Neuronal stem cell (in vitro differentiated cells): ENCODE measurements around the gene LAMB4.

ENCODE experiments used
- DNase-seq: peaks from one replicate; pipeline ENCODE4 v3.0.0-alpha.2; 2013; ENCODE audit warnings: low spot score
- H2AFZ ChIP-seq: one replicate; pipeline ENCODE4 v1.6.1; 2013; ENCODE audit warnings: mild to moderate bottlenecking, low read length, inconsistent platforms
- H2AK5ac ChIP-seq: 2 replicates; pipeline ENCODE4 v1.6.1; 2013; ENCODE audit warnings: low read depth, mild to moderate bottlenecking, inconsistent platforms, low read length, moderate library complexity, mixed read lengths
- H2BK120ac ChIP-seq: 2 replicates; pipeline ENCODE4 v1.6.1; 2013; ENCODE audit warnings: low read depth, mild to moderate bottlenecking, inconsistent platforms, low read length, moderate library complexity, mixed read lengths
- H2BK12ac ChIP-seq: one replicate; pipeline ENCODE4 v1.6.1; 2013; ENCODE audit warnings: low read length, inconsistent platforms
- H2BK15ac ChIP-seq: 2 replicates; pipeline ENCODE4 v1.6.1; 2013; ENCODE audit warnings: mild to moderate bottlenecking, low read length, inconsistent platforms, mixed read lengths
- H2BK5ac ChIP-seq: one replicate; pipeline ENCODE4 v1.6.1; 2013; ENCODE audit warnings: inconsistent platforms, mild to moderate bottlenecking, low read length, moderate library complexity
- H3K14ac ChIP-seq: one replicate; pipeline ENCODE4 v1.6.1; 2013; ENCODE audit warnings: low read length, inconsistent platforms
- H3K18ac ChIP-seq: 2 replicates; pipeline ENCODE4 v1.6.1; 2013; ENCODE audit warnings: low read length, inconsistent platforms
- H3K23ac ChIP-seq: 2 replicates; pipeline ENCODE4 v1.6.1; 2013; ENCODE audit warnings: low read depth, mild to moderate bottlenecking, mixed read lengths, low read length, inconsistent platforms; ENCODE audit not compliant: poor library complexity
- H3K27ac ChIP-seq: replicated peaks from 3 replicates; pipeline ENCODE4 v1.5.1; 2013; ENCODE audit warnings: low read length, inconsistent platforms
- H3K27me3 ChIP-seq, 3 experiments: 2 replicates each; pipeline ENCODE4 v1.6.1; 2013; ENCODE audit warnings: low read length in 3 of 3, mild to moderate bottlenecking in 2 of 3, inconsistent platforms in 1 of 3, low read depth in 1 of 3, mixed read lengths in 1 of 3, moderate library complexity in 1 of 3; ENCODE audit not compliant: control insufficient read depth in 3 of 3, insufficient read depth in 3 of 3
- H3K36me3 ChIP-seq, 2 donors: replicated peaks in 1 of 2; 2 replicates each; pipeline ENCODE4 v1.6.1; 2013; ENCODE audit warnings: low read length in 2 of 2; ENCODE audit not compliant: control insufficient read depth in 2 of 2, insufficient read depth in 2 of 2
- H3K4ac ChIP-seq: 2 replicates; pipeline ENCODE4 v1.6.1; 2013; ENCODE audit warnings: inconsistent platforms, mild to moderate bottlenecking, low read length, moderate library complexity
- H3K4me1 ChIP-seq, 2 donors: 1 replicate in 1 of 2; 2 replicates in 1 of 2; pipeline ENCODE4 v1.6.1; 2013; ENCODE audit warnings: low read length in 2 of 2, low read depth in 1 of 2; ENCODE audit not compliant: control insufficient read depth in 2 of 2, insufficient read depth in 1 of 2
- H3K4me2 ChIP-seq: one replicate; pipeline ENCODE4 v1.6.1; 2013; ENCODE audit warnings: mild to moderate bottlenecking, low read length, inconsistent platforms; ENCODE audit not compliant: insufficient read depth, poor library complexity, severe bottlenecking
- H3K4me3 ChIP-seq, 2 donors: 2 replicates each; pipeline ENCODE4 v1.5.1; 2013; ENCODE audit warnings: low read length in 2 of 2, mild to moderate bottlenecking in 2 of 2, inconsistent platforms in 1 of 2, moderate library complexity in 1 of 2
- H3K79me1 ChIP-seq: one replicate; pipeline ENCODE4 v1.6.1; 2013; ENCODE audit warnings: low read depth, mild to moderate bottlenecking, inconsistent platforms, low read length, moderate library complexity
- H3K9ac ChIP-seq: one replicate; pipeline ENCODE4 v1.6.1; 2013; ENCODE audit warnings: mild to moderate bottlenecking, low read depth, low read length, inconsistent platforms; ENCODE audit not compliant: poor library complexity
- H3K9me3 ChIP-seq, 2 donors: replicated peaks in 1 of 2; 2 replicates each; pipeline versions ENCODE3 to v1.6.1; 2013; ENCODE audit warnings: low read length in 2 of 2, mild to moderate bottlenecking in 2 of 2, inconsistent platforms in 1 of 2, low read depth in 1 of 2, mixed read lengths in 1 of 2, moderate library complexity in 1 of 2; ENCODE audit not compliant: control insufficient read depth in 2 of 2, insufficient read depth in 1 of 2
- H4K8ac ChIP-seq: one replicate; pipeline ENCODE4 v1.6.1; 2013; ENCODE audit warnings: low read depth, mild to moderate bottlenecking, inconsistent platforms, low read length, moderate library complexity
- H4K91ac ChIP-seq: one replicate; pipeline ENCODE4 v1.6.1; 2013; ENCODE audit warnings: low read length, low read depth, mild to moderate bottlenecking, inconsistent platforms; ENCODE audit not compliant: poor library complexity
- WGBS, 2 donors: extraction: QIAGEN DNeasy Blood & Tissue Kit; methylation state at CpG; one replicate each; pipeline ENCODE4 v1.1.7; 2013; ENCODE audit warnings: missing lambda C conversion rate in 2 of 2, mixed read lengths in 1 of 2; ENCODE audit not compliant: insufficient read length in 2 of 2, insufficient replicate concordance in 1 of 2; ENCODE audit errors: extremely low coverage in 2 of 2; 5-methylcytosine and 5-hydroxymethylcytosine counted together

The LAMB4 gene

DNA sequence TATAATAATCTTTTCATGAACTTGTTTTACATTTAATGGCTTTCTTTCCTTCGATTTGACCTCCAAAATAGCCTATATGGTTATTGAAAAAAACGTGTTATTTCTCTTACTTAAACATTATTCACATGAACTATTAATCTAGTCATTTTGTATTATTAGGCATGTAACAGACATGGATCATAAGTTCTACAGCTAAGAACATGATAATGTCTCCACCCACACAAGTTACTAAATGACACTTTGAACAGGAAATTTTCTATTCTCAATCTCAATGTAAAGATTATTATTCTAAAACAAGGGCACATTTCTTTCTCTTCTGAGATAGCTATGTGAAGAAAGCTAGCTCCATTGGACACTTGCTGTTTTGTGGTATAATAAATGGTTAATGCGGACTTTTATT is 10.0 kb downstream of the LAMB4 start:
- WGBS, 2 donors: no CpG with 5 or more reads among the region's 3 CpGs
- H3K79me1 ChIP-seq: no peaks in the 10 kb centered on the region
- no peak overlapping the region for H3K4me3 ChIP-seq
- H3K36me3 ChIP-seq: no peaks in the 10 kb centered on the region
- no peak overlapping the region for H3K4me2 ChIP-seq
- no peak overlapping the region for H3K23ac ChIP-seq
- H4K91ac ChIP-seq: no peak overlapping the region
- no peak overlapping the region for H3K14ac ChIP-seq
- no peak overlapping the region for H2AFZ ChIP-seq
- no peak overlapping the region for H4K8ac ChIP-seq
- H2BK15ac ChIP-seq: no peak overlapping the region
- no peak for DNase-seq
- no peak overlapping the region for H3K4ac ChIP-seq
- H2BK12ac ChIP-seq: no peak overlapping the region
- H3K27me3 ChIP-seq: peaks cover 0 to 3% (median 0%) of the 10 kb centered on the region in 3 experiments
- H3K4me1 ChIP-seq: no peaks in the 10 kb centered on the region
- no peak overlapping the region for H2BK5ac ChIP-seq
- no peak overlapping the region for H2BK120ac ChIP-seq
- no peaks in the 10 kb centered on the region for H3K9me3 ChIP-seq
- no peak overlapping the region for H3K9ac ChIP-seq
- no peak overlapping the region for H2AK5ac ChIP-seq
- H3K18ac ChIP-seq: no peak overlapping the region
- no peak overlapping the region for H3K27ac ChIP-seq

DNA sequence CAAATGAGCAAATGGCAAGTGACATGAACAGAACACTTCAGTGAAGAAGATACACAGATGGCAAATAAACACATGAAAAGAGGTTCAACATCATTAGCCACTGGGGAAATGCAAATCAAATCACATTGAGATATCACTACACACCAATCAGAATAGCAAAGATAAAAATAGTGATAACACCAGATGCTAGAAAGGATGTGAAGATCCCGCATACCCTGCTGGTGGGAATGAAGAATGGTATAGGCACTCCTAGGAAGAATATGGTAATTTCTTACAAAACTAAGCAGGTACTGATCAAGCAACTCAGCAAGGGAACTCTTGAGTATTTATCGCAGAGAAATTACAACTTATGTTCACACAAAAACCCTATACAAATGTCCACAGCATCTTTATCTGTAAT is 11.2 kb downstream of the LAMB4 start:
- Histone ChIP-seq H3K27me3 (no peaks in the 10 kb centered on the region), H3K4me1 (no peaks in the 10 kb centered on the region)

DNA sequence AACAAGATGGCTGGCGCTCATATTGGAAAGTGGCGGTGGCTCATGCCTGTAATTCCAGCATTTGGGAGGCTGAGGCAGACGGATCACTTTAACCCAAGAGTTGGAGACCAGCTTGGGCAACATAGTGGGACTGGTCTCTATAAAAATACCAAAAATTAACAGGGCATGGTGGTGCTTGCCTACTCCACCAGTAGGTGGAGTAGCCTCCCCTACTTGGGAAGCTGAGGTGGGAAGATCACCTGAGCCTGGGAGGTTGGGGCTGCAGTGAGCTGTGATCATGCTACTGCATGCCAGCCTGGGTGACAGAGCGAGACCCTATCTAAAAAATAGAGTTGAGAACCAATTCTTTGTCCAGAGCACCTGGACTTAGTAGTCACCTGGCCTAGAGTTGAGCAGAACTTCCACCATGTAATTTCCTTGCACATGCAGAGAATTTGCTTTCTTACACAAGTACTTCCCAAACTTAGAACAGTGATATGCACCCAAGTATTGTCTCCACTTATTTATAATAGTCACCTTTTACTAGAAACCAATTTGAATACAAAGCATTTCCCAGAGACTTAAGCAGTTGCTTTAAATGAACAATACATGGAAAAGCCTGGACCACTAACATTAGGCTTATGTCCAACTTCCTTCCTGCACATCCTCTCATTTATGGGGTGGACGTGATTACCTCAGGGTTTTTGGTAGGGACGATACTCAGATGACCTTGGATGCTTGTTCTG is 15.9 kb downstream of the LAMB4 start:
- Histone ChIP-seq H3K36me3 (no peaks in the 10 kb centered on the region), H3K23ac (no peak overlapping the region), H2AK5ac (no peak overlapping the region), H3K4me3 (no peak overlapping the region), H3K4me1 (no peaks in the 10 kb centered on the region), H2BK15ac (no peak overlapping the region), H2BK5ac (no peak overlapping the region), H3K9me3 (no peaks in the 10 kb centered on the region), H4K8ac (no peak overlapping the region), H2BK12ac (no peak overlapping the region), H3K27me3 (no peaks in the 10 kb centered on the region), H3K4me2 (no peak overlapping the region), H3K9ac (no peak overlapping the region), H3K79me1 (no peaks in the 10 kb centered on the region), H3K14ac (no peak overlapping the region), H3K27ac (no peak overlapping the region), H2AFZ (no peak overlapping the region), H2BK120ac (no peak overlapping the region), H3K18ac (no peak overlapping the region), H4K91ac (no peak overlapping the region), H3K4ac (no peak overlapping the region)
- peak; percentile 15 for DNase-seq
- WGBS, 2 donors: no CpG with 5 or more reads among the region's 6 CpGs

More for the DNA sequence above, 11.2 kb downstream of the LAMB4 start:
- no peak overlapping the region for H2AFZ ChIP-seq
- no peaks in the 10 kb centered on the region for H3K79me1 ChIP-seq
- no peak overlapping the region for H3K4me3 ChIP-seq
- H3K18ac ChIP-seq: no peak overlapping the region
- H3K23ac ChIP-seq: no peak overlapping the region
- no peak overlapping the region for H2BK120ac ChIP-seq
- no peaks in the 10 kb centered on the region for H3K9me3 ChIP-seq
- no peak overlapping the region for H2BK12ac ChIP-seq
- H3K27ac ChIP-seq: no peak overlapping the region
- no CpG with 5 or more reads among the region's 2 CpGs for WGBS, 2 donors
- H3K4me2 ChIP-seq: no peak overlapping the region
- no peak overlapping the region for H4K8ac ChIP-seq
- no peak overlapping the region for H2BK15ac ChIP-seq
- no peak for DNase-seq
- no peak overlapping the region for H3K14ac ChIP-seq
- H3K9ac ChIP-seq: no peak overlapping the region
- no peak overlapping the region for H4K91ac ChIP-seq
- H3K4ac ChIP-seq: no peak overlapping the region
- H2BK5ac ChIP-seq: no peak overlapping the region
- H3K36me3 ChIP-seq: no peaks in the 10 kb centered on the region
- H2AK5ac ChIP-seq: no peak overlapping the region

DNA sequence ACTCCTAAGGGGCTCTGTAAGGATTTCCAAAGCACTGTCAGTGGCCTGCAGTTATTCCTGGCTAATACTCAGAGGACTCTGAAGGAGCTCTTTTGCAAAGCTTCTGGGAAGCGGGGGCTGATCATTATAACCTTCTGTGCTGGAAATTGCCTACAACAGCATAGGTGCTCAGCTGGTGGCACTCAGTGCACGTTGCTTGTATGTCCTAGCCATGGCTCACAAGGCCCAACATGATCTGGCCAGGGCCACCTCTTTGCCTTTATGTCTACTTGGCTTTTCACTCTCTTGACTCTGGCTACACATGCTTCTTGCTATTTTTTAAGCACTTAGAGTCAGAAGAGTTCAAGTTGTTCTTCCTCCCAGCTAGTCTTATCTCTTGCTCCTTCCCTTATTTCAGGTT is 17.5 kb downstream of the LAMB4 start:
- Histone ChIP-seq H2AFZ (no peak overlapping the region), H2AK5ac (no peak overlapping the region), H2BK12ac (no peak overlapping the region), H3K4ac (no peak overlapping the region), H3K9ac (no peak overlapping the region), H3K79me1 (no peaks in the 10 kb centered on the region), H3K4me1 (no peaks in the 10 kb centered on the region), H4K91ac (no peak overlapping the region), H2BK15ac (no peak overlapping the region), H3K4me3 (no peak overlapping the region), H3K23ac (no peak overlapping the region), H3K4me2 (no peak overlapping the region), H3K18ac (no peak overlapping the region), H3K27me3 (no peaks in the 10 kb centered on the region), H3K14ac (no peak overlapping the region), H2BK120ac (no peak overlapping the region), H2BK5ac (no peak overlapping the region), H3K9me3 (no peaks in the 10 kb centered on the region), H3K36me3 (no peaks in the 10 kb centered on the region), H3K27ac (no peak overlapping the region), H4K8ac (no peak overlapping the region)
- WGBS, 2 donors: no CpG with 5 or more reads among the region's 2 CpGs
- no peak for DNase-seq
